DMS153 (cell line): ENCODE data around the gene PAX5.

Source experiments
- DNase-seq: peaks from one replicate; lab custom pipeline; 2025; lab: John Stamatoyannopoulos, UW

PAX5 gene

DNA sequence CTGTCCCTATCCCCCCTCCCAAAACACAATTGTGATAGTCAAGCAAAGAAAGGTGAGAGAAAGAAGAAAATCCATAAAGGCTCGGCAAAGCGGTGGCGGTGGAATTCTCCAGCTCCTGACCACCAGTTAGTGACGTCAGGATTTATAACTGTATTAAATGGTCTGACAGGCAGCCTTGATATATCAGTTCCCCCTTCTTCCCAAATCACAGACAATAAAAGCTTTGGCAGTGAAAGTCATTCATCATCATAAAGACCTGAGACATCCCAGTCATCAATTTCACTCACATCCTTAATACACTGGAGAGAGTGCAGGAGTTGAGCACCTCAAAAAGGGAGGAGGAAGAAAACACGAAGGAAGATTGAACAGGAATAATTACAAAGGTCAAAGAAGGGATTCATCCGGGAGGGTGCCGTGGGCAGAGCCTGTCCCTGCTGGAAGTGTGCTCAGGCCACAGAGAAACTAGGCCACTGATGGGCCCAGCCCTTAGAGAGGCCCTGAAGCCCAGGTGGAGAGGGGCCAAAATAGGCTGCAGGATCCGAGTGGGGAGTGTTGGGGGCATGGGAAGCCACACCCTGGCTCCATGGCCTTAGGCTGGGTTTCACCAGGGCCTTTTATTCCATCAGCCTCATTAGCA, 131.9 kb downstream of the PAX5 start:
- DNase-seq, result no peak

DNA sequence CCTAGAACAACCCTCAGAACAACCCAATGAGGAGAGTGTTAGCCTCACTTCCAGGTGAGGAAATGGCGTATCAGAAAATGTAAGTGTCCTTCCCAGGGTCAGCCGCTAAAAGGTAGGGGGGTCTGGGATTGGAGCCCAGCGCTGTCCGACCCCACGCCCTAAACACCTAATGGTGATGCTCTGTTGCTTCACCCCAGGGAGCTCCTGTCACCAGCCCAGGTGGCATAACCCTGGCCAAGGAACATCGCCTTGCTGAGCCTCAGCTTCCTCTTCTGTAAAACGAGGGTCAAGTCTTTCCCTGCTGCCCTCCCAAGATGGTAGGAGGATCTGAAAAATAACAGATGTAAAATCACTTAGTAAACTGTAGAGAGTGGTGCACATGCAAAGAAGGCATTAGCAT, 132.5 kb downstream of the PAX5 start:
- DNase-seq, result no peak

DNA sequence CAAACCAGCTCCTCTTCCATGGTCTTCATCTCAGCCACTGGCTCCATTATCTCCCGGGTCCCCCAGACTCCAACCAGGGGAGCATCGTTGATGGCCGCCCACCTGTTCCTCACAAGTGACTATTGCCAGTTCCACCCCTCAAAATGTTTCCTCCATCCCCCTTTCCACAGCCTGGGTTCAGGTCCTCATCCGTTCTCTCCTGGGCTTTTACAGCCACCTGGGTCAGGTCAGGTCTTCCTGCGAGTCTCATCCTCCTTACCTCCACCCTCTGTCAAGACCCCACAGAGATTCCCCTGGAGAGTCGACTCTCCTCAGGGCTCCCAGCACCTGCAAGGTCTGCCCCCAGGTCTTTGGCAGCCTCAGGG, 133.2 kb downstream of the PAX5 start:
- DNase-seq, result no peak

DNA sequence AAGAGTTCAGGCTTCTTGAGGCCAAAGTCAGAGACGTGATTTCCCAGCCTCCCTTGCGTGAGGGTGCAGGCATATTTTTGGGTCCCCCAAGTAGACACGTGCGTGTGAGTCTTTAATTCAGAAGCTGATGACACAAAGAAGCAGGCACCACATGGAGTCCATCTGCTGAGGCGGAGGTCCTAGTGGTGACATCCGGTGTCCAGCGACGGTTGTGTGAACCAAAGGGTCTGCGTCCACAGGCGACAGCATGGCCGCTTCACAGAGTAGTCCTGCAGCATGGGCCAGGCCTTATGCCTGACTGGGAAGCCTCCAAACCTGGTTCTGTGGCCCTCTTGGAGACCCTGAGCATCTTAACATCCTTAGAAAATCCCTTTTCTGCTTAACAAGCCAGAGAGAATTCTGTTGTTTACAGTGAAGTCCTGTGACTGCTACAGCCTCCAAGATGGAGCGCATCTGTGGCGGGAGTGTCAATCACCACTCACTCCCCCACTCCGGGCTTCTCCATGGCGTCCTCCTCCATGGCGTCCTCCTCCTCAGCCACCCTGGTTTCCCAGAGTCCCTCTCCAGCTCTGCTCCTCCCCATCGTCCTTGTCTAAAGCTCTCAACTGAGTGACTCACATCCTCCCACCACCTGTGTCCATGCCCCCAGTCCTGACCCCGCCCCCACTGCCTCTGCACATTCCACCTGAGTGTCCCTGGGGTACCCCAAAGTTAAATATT, 133.8 kb downstream of the PAX5 start:
- DNase-seq, result no peak

DNA sequence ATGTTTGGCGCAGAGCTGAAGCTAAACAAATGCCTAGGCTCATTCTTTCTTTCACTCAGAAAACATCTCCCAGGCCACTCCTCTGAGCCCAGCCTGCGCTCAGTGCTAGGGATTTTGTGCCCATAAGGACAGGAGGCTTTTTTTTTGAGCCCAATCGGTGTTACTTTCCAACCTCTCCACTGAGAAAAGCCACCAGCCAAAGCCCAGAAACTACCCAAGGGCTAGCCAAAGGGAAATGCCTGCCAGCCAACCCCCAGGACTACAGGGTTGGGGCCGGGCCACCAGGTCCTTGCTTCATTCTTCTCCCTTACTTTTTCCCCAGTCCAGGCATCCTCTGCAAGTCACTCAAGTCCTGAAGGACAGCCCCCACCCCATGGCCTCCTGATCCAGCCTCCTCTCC, 134.7 kb downstream of the PAX5 start:
- no peak for DNase-seq

DNA sequence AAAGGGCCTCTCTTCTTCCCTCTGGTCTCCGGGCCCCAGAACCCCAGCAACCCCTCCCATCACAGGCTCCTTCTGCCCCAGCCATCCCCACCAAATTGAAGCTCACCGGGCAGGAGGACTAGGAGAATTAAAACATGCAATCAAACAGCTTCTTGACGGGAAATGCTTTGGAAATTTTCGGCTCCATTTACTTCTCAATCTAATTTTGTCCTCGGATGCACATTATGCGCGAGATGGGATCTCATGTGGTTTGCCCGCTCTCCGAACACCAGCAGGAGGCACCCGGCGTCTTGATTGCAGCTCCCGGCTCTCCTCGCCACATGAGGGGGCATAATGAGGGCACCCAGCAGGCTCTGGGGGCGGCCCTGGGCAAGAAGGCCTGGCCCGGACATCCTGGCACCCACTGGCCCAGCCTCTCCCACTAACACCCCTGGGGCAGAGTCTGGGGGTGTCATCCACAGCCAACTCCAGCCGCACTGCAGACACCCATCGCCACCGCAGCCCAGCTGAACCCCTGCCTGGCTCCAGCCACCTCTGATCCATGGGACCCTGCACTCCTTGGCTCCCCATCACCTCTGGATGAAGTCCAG, 135.5 kb downstream of the PAX5 start:
- DNase-seq, result no peak

DNA sequence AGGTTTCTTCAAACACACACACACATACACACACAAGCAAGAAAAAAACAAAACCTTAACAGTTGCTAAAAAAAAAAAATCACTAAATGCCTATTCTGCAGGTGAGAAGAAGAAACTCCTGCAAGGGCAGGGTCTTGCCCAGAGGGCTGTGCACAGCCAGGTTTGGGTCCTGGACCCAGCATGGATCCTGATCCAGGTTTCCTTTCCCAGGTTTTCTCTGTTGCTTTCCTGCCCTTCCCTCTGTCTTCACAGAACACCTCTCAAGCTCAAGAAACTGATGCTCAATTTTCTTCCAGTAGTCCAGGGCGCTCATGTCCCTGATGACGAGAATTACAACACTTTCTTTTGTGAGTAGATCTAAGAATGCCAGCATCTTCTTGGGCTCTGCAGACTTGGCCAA, 136.6 kb downstream of the PAX5 start:
- DNase-seq, result no peak

DNA sequence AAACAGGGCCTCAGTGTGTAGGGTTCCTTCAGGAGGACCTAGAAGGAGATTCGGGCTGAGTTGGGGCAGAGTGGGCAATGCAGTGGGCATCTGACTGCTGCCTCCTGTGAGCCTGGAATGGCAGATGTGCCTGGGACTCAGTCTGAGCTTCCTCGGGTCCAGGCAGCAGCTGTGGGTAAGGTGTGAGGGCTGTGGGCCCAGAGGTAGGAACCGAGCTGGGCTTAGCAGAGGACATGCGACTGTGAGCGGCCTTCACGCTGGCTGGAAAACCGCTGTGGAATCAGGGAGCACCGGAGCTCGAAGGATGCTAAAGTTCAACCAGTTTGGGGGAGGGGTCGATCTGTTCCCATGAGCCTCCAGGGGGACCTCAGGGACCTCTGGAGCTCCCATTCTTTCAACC, 137.0 kb downstream of the PAX5 start:
- DNase-seq, result no peak

DNA sequence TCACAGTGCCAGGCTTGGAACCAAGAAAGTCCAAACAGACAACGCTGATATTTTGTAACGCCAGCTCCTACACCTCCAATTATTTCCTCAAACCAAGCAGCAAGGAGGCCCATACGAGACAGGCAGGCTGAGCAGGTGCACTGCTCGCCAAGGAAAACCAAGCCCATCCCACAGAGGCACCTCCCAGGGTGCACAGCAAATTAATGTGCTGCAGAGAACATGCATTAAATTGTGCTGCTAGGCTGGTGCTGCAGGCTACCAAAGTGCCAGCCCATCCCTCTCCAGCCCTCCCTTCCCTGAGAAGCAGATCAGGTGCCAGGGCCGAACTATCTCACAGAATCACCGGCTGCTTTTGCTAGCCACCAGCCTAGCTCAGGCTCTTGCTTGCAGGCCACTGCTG, 137.8 kb downstream of the PAX5 start:
- no peak for DNase-seq

DNA sequence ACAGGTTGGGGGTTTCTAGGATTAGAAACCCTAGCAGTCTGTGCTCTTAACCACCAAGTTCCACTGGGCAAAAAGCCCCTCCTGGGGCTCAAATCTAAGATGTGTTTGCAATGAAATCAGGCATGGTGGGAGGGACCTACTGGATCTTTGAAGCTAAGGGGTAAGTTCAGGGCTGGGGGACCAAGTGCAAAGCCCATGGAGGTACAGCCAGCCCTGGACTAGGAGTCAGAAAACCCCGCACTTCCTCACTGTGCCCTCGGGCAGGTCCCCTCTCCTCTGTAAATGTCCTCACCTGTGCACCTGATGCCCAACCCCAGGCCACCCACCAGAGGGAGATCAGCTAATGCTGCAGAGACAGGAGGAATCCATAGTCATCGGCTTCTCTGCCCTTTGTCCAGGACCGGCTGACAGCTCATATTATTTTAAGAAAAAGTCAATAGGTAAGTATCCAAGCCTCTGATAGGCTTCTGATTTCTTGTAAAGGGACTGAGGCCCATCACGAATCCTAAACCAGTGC, 138.3 kb downstream of the PAX5 start:
- no peak for DNase-seq

DNA sequence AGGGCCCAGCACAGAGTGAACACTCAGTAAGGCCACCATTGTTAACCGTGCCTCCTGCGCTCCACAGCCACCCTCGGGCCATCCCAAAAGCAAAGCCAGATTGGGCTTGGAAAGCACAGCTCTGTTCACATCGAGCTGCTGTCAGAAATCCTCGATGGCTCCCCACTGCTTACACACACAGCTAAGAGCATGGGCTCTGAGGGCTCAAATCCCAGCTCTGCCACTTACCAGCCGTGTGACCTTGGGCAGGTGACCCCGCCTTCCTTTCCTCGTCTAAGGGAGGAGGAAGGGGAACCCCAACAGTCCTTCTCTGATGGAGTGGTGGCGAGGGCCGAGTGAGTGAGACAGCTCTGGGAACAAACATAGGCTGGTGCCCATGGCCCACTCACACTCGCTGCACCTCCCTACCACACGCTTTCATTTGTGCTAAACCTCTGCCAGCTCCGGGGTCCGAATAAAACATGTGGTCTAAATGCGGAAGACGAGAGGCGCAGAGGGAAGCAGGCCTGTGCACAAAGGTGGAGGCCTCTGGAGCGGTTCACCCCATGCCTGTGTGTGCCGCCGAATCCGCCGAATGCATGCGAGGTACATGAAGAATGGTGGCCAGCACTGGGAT, 139.3 kb downstream of the PAX5 start:
- DNase-seq, result no peak

DNA sequence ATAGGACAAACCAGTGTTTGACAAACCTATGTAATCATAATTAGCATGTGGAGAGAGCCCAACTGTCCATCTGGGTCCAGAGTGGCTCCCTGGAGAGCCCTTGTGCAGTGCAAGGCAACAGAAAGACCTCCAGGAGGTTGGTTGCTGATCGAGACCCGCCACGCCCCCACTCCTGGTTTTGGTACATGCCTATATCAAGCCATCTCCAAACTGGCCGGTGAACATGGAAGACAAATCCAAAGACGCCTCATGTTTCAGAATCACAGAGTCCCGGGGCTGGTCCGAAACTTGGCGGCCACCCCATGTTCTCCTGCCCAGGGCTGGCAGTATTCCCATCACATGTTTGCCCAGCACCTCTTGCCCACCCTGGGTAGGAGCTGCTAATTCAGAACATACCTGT, 140.2 kb downstream of the PAX5 start:
- no peak for DNase-seq

DNA sequence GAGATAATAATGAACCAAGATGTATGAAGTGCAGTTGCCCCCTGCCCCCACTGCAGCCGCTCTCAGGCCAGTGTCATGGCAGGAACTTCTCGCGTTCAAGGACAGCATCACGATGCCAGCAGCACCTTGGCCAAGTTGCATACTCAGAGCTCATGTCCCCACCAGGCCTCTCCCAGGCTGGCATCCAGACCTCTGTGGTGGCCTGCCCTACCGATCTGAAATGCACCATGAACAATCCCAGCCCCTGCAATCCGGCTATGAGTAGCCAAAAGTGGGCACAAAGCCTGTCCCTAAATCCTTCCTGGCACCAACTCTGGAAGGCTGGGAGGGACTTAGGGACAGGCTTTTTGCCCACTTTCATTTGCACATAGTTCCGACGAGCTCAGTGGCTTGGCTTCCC, 140.9 kb downstream of the PAX5 start:
- DNase-seq, result no peak

DNA sequence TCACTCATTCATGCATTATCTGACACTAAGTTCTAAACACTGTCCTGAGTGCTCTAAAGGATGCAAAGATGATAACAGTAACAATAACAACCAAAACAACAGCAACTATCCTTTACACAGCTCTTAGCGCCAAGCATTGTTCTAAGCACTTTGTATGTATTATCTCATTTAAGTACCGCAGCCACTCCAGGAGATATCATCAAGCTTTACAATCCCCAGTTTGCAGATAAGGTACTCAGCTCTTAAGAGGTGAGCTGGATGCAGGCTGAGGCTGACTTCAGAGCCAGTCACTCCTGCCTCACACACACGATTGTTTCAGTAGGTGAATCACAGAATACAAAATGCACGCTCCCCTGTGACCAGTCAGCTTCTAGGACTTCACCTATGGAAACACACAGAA, 141.8 kb downstream of the PAX5 start:
- DNase-seq, result no peak

DNA sequence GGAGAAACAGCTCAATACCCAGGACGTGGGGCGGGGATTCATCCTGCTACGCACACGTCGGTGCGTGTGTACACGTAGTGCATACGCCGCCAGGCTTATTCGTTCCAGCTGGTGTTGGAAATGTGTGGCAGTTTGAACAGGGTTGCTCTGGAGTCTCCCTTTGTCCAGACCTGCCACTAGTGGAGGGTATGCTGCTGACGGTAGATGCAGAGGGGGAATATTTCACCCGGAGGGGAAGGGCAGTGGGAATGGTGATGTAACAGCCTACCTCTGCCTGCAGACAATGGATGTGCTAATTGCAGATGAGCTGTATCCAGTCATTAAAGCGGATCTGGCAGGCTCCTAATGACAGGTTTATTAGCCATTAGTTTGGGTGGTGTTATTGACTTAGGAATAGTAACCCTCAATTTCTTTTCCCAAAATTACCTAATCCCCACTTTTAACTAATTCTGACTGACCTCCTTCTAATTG, 142.7 kb downstream of the PAX5 start:
- no peak for DNase-seq

DNA sequence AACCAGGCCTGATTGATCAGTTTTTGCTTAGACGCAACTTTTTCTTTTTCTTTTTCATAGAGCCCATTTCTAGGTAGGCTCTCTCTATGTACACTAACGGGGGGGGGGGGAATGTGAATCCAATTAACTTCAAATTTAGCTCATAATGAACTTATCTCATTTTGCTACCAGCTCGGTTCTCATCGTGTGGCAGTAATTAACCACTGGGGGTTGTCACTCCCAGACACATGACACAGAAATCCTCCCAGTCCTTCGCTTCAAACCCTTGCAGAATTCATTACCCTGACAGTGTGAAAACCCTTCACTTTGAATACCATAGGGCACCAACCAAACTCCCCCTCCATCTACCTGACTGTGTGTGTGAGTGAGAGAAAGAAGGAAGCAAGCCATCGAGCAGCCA, 144.2 kb downstream of the PAX5 start:
- no peak for DNase-seq

DNA sequence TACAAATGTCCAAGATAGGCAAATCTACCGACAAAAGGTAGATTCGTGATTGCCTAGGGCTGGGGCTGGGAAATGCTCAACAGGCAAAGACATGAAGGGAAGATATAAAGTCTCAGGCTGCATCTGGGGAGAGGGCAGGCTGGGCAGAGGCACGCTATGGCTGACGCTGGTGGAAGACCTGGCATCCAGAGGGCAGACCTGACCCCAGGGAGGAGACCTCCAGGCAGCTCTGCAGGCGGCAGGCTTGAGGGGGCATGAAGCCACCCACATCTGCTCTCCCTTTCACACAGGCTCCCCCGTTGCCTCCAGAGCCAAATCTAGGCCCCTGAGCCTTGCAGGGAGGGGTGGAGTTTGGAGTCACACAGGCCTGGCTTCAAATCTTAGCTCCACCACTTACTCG, 145.5 kb downstream of the PAX5 start:
- DNase-seq, result no peak

DNA sequence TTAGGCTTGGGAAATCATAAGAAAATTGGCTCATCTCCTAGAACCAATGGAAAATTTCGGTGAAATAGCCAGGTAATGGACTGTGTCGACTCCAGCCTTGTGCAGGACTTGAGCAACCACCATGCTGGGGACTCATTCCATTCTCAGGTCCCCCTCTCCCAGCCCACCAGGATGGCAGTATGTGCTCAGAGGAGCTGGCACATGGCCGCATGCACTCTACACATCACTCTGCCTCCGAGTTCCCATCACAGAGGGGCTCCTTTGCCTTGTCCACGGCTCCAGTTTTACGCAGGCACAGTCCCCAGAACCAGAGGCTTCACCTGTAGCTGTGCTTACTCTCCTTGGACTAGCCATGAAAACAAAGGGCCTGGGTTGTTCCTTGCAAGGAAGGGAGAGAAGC, 149.3 kb downstream of the PAX5 start:
- no peak for DNase-seq

DNA sequence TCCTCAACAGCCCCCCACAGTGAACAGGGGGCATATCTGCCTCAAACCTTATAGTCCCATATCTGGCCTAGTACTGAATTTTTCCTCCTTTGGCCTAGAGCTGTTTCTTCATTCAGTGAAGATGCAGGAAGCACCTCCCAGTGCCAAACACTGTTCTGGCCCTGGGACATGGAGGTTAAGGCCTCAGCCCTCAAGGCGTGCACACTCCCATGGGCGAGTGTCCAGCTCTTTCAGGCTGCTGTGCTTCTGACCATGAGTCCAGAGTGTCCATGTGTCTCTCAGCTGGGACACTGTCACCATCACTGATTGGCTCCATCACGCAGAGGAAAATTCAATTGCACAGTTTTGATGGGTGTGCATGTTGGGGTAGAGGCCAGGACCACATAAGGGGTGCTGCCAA, 151.5 kb downstream of the PAX5 start:
- DNase-seq, result no peak

DNA sequence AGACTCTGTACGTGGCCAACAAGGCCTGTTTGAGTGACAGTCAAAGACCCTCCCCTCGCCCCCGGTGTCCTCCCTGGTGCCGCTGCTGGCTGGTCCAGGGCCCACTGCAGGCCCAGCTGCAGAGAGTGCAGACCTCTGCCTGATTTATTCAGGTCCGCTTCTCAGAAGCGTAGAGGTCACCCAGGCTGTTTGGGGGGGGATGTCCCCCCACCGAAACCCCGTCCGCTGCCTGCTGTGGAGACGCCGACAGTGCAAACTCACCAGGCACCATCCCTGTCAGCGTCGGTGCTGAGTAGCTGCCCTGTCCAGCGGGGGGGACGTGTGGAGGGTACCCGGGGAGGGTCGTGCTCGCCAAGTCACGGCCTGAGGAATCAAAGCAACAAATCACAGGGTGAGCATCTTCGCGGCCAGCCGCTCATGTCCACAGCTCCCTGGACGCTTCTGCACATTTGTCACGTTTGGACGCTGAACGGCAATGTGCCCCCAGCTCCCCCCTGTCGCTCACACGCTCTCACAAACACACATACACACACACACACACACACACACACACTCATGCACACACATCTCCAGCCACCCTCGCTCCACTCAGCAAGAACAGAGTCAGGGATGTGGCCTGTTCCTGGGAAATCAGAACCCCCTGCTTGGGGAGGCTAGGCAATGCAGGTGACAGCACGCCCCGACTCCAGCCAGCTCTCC, 152.2 kb downstream of the PAX5 start:
- no peak for DNase-seq

DNA sequence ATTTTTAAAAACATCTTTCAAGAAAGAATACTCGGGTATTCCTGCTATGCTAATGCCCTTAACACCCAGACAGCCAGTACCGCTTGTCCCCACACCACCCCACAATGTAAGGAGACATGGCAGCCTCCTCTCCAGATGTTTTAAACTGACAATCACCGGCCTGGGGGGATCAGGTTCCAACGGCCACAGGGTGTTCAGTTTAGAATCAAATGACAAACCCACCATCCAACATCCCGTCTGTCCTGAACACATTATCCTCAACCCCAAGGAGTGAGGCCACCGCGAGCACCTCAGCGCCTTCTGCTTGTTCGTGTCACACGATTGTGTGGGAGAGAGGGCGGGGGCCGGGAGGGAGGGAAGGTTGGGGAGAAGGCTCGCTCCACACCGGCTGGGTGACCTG, 152.8 kb downstream of the PAX5 start:
- DNase-seq, result no peak

DNA sequence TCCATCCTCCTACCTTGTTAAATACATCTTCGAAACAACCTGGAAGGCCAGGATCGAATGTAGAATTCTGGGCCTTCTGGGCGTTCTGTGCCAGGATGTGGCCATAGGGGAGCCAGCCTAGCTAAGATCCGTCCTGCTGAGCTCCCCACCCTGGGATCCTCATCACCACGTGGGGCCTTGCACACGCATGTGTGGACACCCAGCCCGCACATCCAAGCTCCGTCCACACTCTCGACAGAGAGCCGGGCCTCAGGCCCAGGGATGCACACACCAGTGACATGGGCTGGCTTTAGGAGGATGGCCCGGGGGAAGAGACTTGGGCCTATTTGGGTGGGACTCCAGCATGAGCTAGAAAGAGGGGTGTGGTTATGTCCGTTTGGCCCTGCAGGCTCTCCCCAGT, 154.0 kb downstream of the PAX5 start:
- DNase-seq, result no peak
